Endodermal cell (in vitro differentiated cells): ENCODE measurements around the gene ZNF662. TPM values are rescaled to one million over a fixed set of nuclear protein-coding genes. Genes with fewer than 3 reads are reported as not detected.

Source experiments
- DNase-seq: peaks from one replicate; pipeline ENCODE4 v3.0.0-alpha.2; 2017
- H3K27ac ChIP-seq: 2 replicates; pipeline ENCODE4 v1.5.1; 2013; ENCODE audit warnings: mild to moderate bottlenecking, low read depth, low read length, moderate library complexity
- H3K27me3 ChIP-seq: 2 replicates; pipeline ENCODE4 v1.6.1; 2013; ENCODE audit warnings: mild to moderate bottlenecking, low read length, moderate library complexity; ENCODE audit not compliant: insufficient read depth, control insufficient read depth, poor library complexity, severe bottlenecking
- H3K36me3 ChIP-seq: 2 replicates; pipeline ENCODE4 v1.7.0; 2013; ENCODE audit warnings: mild to moderate bottlenecking, low read length, moderate library complexity; ENCODE audit not compliant: control insufficient read depth, insufficient read depth
- H3K4me1 ChIP-seq: one replicate; pipeline ENCODE4 v1.7.0; 2013; ENCODE audit warnings: low read length; ENCODE audit not compliant: control insufficient read depth, insufficient read depth
- H3K4me3 ChIP-seq: 2 replicates; pipeline ENCODE4 v1.5.1; 2013; ENCODE audit warnings: mild to moderate bottlenecking, low read length, moderate library complexity
- H3K9ac ChIP-seq: 2 replicates; pipeline ENCODE4 v1.6.1; 2013; ENCODE audit warnings: mild to moderate bottlenecking, low read length, moderate library complexity; ENCODE audit not compliant: poor library complexity, severe bottlenecking; ENCODE audit errors: extremely low read depth
- H3K9me3 ChIP-seq: 2 replicates; pipeline ENCODE4 v1.6.1; 2013; ENCODE audit warnings: mild to moderate bottlenecking, low read length, moderate library complexity; ENCODE audit not compliant: control insufficient read depth
- H3K27ac Mint-ChIP-seq: 2 replicates; pipeline ENCODE4 v1.8.0; 2020; ENCODE audit warnings: mixed read lengths
- H3K27me3 Mint-ChIP-seq: 2 replicates; pipeline ENCODE4 v1.8.0; 2021; ENCODE audit warnings: mild to moderate bottlenecking, mixed read lengths; ENCODE audit not compliant: insufficient read depth
- H3K36me3 Mint-ChIP-seq: 2 replicates; pipeline ENCODE4 v1.8.0; 2020; ENCODE audit warnings: low read depth, mixed read lengths
- H3K4me1 Mint-ChIP-seq: 2 replicates; pipeline ENCODE4 v1.8.0; 2020; ENCODE audit warnings: mixed read lengths
- H3K4me3 Mint-ChIP-seq: 2 replicates; pipeline ENCODE4 v1.8.0; 2020; ENCODE audit warnings: mild to moderate bottlenecking, moderate library complexity, mixed read lengths
- H3K9me3 Mint-ChIP-seq: 2 replicates; pipeline ENCODE4 v1.8.0; 2020; ENCODE audit warnings: mild to moderate bottlenecking, mixed read lengths
- WGBS, 2 experiments: methylation state at CpG; one replicate each; pipeline versions ENCODE4 v1.1.5 to v1.1.7; 2013; ENCODE audit warnings: missing lambda C conversion rate in 2 of 2, mixed read lengths in 1 of 2; ENCODE audit not compliant: insufficient coverage in 1 of 2, insufficient read length in 1 of 2; 5-methylcytosine and 5-hydroxymethylcytosine counted together
- total RNA-seq, 2 donors: library from RNA; stranded (reverse); fragmentation: NEBNext Ultra II Directional in 1 of 2; extraction: Animal tissue kit (Norgen Biotek cat#: 25700) in 1 of 2; gene quantifications; 2 replicates in 1 of 2; 3 replicates in 1 of 2; pipeline ENCODE4 v1.2.1, GENCODE V29; 2021
- TF ChIP-seq, protein P1 (sequence below): fragments of 200-600 bp; sonication (generic); conservative IDR thresholded peaks from 2 replicates; pipeline ENCODE4 v1.5.0; 2021; ENCODE audit warnings: antibody characterized with exemption, mild to moderate bottlenecking

The ZNF662 gene
- total RNA-seq, 2 donors from 2014 or later, result 1.8 TPM; not detected in 1

DNA sequence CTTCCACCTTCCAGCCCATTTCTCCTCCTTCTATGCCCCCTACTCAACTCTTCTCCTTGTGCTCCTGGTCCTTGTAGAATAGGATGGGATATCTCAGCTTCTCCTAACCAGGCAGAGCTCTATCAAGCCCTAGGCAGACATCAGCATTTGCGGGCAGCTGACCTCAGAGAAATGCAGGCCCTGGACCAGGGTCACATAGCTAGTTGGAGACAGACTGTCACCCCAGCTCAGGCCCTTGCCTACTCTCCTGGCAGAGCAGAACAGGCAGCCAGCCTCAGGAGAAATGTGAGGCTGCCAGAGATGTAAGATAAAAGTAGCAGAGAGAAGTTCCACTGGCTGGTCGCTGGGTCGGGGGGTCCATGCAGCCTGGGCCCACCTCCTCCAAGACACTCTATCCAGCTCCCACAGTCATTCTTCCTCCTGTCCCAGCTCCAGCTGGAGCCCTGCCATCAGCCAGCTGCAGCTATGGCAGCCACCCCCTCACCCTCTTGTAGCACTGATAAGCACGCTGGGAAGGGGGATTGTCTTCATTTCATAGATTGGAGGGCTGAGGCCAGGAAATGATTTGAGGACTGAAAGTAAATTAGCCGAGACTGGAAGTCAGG is 34.2 kb upstream of the ZNF662 start:
- Mint-ChIP-seq H3K9me3 (no peaks in the 10 kb centered on the region), H3K36me3 (no peaks in the 10 kb centered on the region), H3K4me3 (no peak overlapping the region), H3K4me1 (peaks cover 10% of the 10 kb centered on the region), H3K27ac (no peak overlapping the region), H3K27me3 (peaks cover 24% of the 10 kb centered on the region)
- Histone ChIP-seq H3K36me3 (no peaks in the 10 kb centered on the region), H3K4me3 (no peak overlapping the region), H3K9me3 (no peaks in the 10 kb centered on the region), H3K9ac (no peak overlapping the region), H3K4me1 (no peaks in the 10 kb centered on the region), H3K27ac (no peak overlapping the region), H3K27me3 (no peaks in the 10 kb centered on the region)
- peak; percentile 21 for DNase-seq
- WGBS, 2 experiments, result 84% methylated on average over 5 of the region's 5 CpGs; no CpG with 5 or more reads in 1 of the 2 experiments
- TF ChIP-seq, protein P1, sequence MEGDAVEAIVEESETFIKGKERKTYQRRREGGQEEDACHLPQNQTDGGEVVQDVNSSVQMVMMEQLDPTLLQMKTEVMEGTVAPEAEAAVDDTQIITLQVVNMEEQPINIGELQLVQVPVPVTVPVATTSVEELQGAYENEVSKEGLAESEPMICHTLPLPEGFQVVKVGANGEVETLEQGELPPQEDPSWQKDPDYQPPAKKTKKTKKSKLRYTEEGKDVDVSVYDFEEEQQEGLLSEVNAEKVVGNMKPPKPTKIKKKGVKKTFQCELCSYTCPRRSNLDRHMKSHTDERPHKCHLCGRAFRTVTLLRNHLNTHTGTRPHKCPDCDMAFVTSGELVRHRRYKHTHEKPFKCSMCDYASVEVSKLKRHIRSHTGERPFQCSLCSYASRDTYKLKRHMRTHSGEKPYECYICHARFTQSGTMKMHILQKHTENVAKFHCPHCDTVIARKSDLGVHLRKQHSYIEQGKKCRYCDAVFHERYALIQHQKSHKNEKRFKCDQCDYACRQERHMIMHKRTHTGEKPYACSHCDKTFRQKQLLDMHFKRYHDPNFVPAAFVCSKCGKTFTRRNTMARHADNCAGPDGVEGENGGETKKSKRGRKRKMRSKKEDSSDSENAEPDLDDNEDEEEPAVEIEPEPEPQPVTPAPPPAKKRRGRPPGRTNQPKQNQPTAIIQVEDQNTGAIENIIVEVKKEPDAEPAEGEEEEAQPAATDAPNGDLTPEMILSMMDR, result no peak

DNA sequence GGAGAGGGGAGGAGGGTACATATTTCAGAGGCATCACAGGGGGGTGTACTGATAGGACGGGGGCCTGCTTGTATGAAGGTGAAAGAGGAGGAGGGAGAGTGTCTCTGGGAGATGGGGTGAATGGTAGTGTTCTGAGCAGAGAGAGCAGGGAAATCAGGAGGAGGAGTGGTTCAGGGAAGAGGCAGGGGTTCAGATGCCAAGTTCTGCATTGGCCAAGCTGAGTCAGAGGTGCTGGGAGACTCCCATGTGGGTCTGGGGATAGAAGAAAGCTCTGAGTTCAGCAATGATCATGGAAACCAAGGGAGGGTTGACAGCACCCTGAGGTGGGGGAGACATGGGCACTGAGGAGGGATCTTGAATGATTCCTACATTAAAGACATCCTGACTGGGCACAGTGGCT is 33.2 kb upstream of the ZNF662 start:
- Histone ChIP-seq H3K27me3 (no peaks in the 10 kb centered on the region), H3K9ac (no peak overlapping the region), H3K4me3 (no peak overlapping the region), H3K36me3 (no peaks in the 10 kb centered on the region), H3K9me3 (no peaks in the 10 kb centered on the region), H3K27ac (no peak overlapping the region), H3K4me1 (no peaks in the 10 kb centered on the region)
- Mint-ChIP-seq H3K27me3 (peaks cover 24% of the 10 kb centered on the region), H3K9me3 (no peaks in the 10 kb centered on the region), H3K4me1 (peaks cover 18% of the 10 kb centered on the region), H3K4me3 (no peak overlapping the region), H3K36me3 (no peaks in the 10 kb centered on the region), H3K27ac (no peak overlapping the region)
- WGBS, 2 experiments, result 81% methylated on average over 1 of the region's 1 CpG; no CpG with 5 or more reads in 1 of the 2 experiments
- DNase-seq, result peak; percentile 20
- TF ChIP-seq, protein P1, result no peak

- no peaks in the 10 kb centered on the region for H3K36me3 ChIP-seq
- TF ChIP-seq, protein P1, result no peak
- H3K4me1 Mint-ChIP-seq, result peaks cover 18% of the 10 kb centered on the region
- H3K27me3 Mint-ChIP-seq, result peaks cover 24% of the 10 kb centered on the region
- no peak overlapping the region for H3K4me3 ChIP-seq
- no peaks in the 10 kb centered on the region for H3K27me3 ChIP-seq
- H3K36me3 Mint-ChIP-seq, result no peaks in the 10 kb centered on the region
- no peak overlapping the region for H3K27ac Mint-ChIP-seq
- H3K27ac ChIP-seq, result no peak overlapping the region
- WGBS, 2 experiments, result 78 to 90% methylated on average over 5 to 7 of the region's 9 CpGs
- no peak overlapping the region for H3K9ac ChIP-seq
- no peak for DNase-seq
- no peak overlapping the region for H3K4me3 Mint-ChIP-seq
- no peaks in the 10 kb centered on the region for H3K9me3 ChIP-seq
- H3K4me1 ChIP-seq, result no peaks in the 10 kb centered on the region
- H3K9me3 Mint-ChIP-seq, result no peaks in the 10 kb centered on the region
Observed at GRCh38 chr3:42873221-42873982, 32.5 kb upstream of the ZNF662 start.
